Mammary microvascular endothelial cell (primary cell): ENCODE data around the gene TLR8. TPM values are rescaled to one million over a fixed set of nuclear protein-coding genes. Genes with fewer than 3 reads are reported as not detected.

Source experiments
- total RNA-seq: library from RNA; depleted of rRNA; stranded (reverse); fragments of >200 nt; gene quantifications from 2 replicates; pipeline ENCODE4 v1.2.3, GENCODE V29; 2015

TLR8 gene
- total RNA-seq, result not detected in 2 replicates

DNA sequence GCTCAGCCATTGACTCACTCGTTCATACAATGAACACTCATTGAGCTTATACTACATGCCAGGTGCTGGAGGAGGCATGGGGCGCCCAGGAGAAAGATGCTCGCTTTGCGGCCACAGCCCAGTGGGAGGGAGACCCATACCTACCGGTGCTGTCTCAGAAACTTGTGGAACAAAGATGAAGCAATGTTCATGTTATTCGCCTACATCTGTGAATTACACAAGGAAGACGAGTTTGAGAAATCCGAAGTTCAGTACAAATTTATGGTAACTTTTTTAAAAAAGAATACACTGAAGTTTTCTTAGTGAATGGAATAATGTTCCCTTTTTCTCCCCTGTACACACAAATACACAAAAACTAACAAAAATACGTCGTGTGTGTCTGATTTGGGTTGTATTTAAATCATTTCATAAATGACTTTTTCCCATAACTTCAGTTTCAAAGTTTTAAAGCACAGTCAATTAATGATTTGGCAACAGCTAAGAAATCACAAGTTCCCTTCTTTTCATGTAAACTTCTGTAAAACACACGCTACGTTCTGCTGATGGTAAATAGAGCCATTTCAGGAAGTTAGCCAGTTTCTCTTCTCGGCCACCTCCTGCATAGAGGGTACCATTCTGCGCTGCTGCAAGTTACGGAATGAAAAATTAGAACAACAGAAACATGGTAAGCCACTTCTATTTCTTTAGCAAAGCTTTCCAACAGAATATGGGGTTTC, at the start of gene TLR8:
Gene TLR8 (plus strand): TSS at position 575 of the 716 bp plus-strand sequence. CDS start 87 bp downstream, at position 662.

DNA sequence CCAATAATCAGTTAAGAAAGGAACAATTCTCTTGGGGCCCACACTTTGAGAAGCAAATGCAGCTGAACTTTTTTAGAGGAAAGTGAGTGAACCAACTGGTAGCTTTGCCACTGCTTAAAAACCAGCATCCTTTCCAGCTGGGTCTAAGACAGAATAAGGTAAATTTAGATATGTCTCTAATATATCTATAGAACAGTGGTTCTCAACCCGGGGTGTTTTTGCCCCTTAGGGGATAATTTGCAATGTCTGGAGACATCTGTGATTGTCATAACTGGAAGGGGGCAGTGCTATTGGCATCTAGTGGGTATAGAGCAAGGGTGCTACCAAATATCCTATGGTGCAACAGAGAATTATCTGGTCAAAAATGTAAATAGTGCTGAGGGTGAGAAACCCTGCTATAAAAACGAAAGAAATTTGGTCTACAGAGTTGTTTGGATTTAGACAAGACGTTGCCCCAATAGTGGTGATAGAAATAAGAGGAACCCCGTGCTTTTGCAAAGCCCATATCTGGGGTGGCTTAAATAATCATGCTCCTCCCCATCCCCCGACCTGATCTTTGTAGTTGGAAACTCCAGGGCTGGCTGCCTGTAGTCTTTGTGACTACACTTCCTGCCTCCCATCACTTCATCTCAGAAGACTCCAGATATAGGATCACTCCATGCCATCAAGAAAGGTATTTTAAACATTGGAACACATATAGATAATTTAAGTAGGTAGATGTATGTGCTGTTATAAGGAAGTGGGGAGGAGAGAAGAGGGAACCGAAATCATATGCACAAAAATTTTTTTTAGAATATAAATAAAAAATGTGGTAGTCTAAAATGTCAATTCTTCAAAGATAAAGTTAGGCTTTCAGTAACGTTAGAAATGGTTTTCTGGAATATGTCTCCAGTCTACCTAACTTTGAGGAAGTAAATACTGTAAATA, 39.7 kb upstream of the TLR8 start, which contains the start of gene TLR7:
Gene TLR7 (plus strand): TSS at position 622 of the 927 bp plus-strand sequence. CDS start 507 bp downstream, outside the sequence.

Other genes with a start within 250 kb of the TLR8 start
- gene PRPS2, start 115.2 kb upstream of the TLR8 start, total RNA-seq, result 26.4 and 32.3 TPM in 2 replicates
- not detected in 2 replicates for gene TLR7, start 39.5 kb upstream of the TLR8 start, total RNA-seq
- 6,665 and 7,293 TPM in 2 replicates for gene TMSB4X, start 68.5 kb downstream of the TLR8 start, total RNA-seq
- not detected in 2 replicates for gene FAM9C, start 138.0 kb downstream of the TLR8 start, total RNA-seq